ENCODE data around the gene ADTRP.

ADTRP gene

DNA sequence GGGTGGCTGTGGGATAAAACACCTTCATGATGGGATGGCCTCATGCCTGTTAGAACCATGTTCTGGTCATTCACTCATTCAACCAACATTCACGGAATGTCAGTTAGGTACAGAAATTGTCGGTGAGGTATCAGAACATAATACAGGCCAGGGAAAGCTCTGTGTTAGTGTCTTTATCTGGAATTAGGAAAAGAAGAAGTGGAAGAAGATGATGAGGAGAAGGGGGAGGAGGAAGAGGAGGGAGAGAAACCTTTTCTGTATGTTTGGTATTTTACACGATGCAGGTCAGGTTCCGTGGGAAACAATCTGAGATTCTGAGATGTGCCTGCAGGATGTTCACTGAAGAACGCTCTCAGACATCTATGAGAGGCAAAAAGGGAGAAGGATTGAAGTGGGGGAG is 5.6 kb downstream of the ADTRP start:
- no peaks in the 10 kb centered on the region for H3K27me3 ChIP-seq (ENCODE audit: low read length)
- no peaks in the 10 kb centered on the region for H3K79me2 ChIP-seq (ENCODE audit: insufficient read depth, low read length)
- H4K20me1 ChIP-seq (ENCODE audit: low read depth, low read length) = no peaks in the 10 kb centered on the region
- no peaks in the 10 kb centered on the region for H3K9me3 ChIP-seq (ENCODE audit: insufficient read depth, low read length)
- no peak for TF ChIP-seq EZH2phosphoT487 (conservative IDR thresholded peaks at IDR 0.05; ENCODE audit: low read length)
- TF ChIP-seq, protein P1, sequence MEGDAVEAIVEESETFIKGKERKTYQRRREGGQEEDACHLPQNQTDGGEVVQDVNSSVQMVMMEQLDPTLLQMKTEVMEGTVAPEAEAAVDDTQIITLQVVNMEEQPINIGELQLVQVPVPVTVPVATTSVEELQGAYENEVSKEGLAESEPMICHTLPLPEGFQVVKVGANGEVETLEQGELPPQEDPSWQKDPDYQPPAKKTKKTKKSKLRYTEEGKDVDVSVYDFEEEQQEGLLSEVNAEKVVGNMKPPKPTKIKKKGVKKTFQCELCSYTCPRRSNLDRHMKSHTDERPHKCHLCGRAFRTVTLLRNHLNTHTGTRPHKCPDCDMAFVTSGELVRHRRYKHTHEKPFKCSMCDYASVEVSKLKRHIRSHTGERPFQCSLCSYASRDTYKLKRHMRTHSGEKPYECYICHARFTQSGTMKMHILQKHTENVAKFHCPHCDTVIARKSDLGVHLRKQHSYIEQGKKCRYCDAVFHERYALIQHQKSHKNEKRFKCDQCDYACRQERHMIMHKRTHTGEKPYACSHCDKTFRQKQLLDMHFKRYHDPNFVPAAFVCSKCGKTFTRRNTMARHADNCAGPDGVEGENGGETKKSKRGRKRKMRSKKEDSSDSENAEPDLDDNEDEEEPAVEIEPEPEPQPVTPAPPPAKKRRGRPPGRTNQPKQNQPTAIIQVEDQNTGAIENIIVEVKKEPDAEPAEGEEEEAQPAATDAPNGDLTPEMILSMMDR (IDR thresholded peaks at IDR 0.05; ENCODE audit: insufficient read depth, low read length, poor library complexity, severe bottlenecking) = no peak
- no peaks in the 10 kb centered on the region for H3K9me2 ChIP-seq (replicated peaks; ENCODE audit: insufficient read depth, low read length)
- H3F3A ChIP-seq (ENCODE audit: insufficient read depth) = no peaks in the 10 kb centered on the region
- no peaks in the 10 kb centered on the region for H3K36me3 ChIP-seq (ENCODE audit: low read length)
- no peak overlapping the region for H3K27ac ChIP-seq (ENCODE audit: low read depth, low read length)
- no peak overlapping the region for H3K9ac ChIP-seq (ENCODE audit: low read length)
- H3K4me2 ChIP-seq (ENCODE audit: low read depth, low read length, poor library complexity, severe bottlenecking) = no peak overlapping the region
- no peak overlapping the region for H3K4me3 ChIP-seq (ENCODE audit: insufficient read depth, low read length, poor library complexity, severe bottlenecking)
- no peak overlapping the region for H2AFZ ChIP-seq (ENCODE audit: low read depth, low read length, severe bottlenecking)

DNA sequence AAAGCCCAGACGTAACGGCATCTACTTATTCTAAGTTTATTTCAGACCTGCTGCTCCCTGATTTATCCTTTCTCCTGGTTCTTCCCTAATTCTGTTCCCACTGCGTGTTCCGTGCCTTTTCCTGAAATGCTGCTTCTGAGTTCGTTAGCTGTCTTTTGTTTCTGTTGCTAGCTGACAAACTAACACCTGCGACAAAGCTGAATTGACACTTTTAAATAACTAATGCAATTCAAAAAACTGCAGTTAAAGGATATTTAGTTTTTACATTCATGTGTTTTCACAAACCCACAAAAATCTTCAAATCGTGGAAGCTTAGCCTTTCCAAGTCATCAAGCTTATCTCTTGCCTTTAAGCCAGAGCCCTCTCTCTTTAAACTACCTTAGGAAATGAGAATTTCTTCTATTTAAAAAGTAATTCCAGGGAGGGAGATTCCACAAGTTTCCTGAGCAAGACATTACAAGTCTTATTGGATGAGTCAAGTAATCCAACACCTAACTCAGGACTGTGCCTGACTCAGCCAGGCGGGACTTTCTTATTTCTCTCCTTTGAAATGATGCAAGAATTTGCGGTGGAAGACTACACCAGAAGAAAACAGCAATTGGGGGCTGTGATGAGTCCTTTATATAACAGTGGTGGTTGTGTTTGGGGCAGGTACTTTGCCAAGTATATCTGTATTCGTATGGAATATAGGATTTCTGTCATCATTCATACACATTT is 6.3 kb downstream of the ADTRP start:
- Histone ChIP-seq H2AFZ (ENCODE audit: low read depth, low read length, severe bottlenecking) (no peak overlapping the region), H3F3A (ENCODE audit: insufficient read depth) (no peaks in the 10 kb centered on the region), H3K9me3 (ENCODE audit: insufficient read depth, low read length) (no peaks in the 10 kb centered on the region), H3K27ac (ENCODE audit: low read depth, low read length) (no peak overlapping the region), H4K20me1 (ENCODE audit: low read depth, low read length) (no peaks in the 10 kb centered on the region), H3K9me2 (replicated peaks; ENCODE audit: insufficient read depth, low read length) (no peaks in the 10 kb centered on the region), H3K36me3 (ENCODE audit: low read length) (no peaks in the 10 kb centered on the region), H3K4me2 (ENCODE audit: low read depth, low read length, poor library complexity, severe bottlenecking) (no peak overlapping the region), H3K4me3 (ENCODE audit: insufficient read depth, low read length, poor library complexity, severe bottlenecking) (no peak overlapping the region), H3K79me2 (ENCODE audit: insufficient read depth, low read length) (no peaks in the 10 kb centered on the region), H3K9ac (ENCODE audit: low read length) (no peak overlapping the region), H3K27me3 (ENCODE audit: low read length) (no peaks in the 10 kb centered on the region)
- TF ChIP-seq EZH2phosphoT487 (conservative IDR thresholded peaks at IDR 0.05; ENCODE audit: low read length) = no peak
- TF ChIP-seq, protein P1 (IDR thresholded peaks at IDR 0.05; ENCODE audit: insufficient read depth, low read length, poor library complexity, severe bottlenecking) = no peak

DNA sequence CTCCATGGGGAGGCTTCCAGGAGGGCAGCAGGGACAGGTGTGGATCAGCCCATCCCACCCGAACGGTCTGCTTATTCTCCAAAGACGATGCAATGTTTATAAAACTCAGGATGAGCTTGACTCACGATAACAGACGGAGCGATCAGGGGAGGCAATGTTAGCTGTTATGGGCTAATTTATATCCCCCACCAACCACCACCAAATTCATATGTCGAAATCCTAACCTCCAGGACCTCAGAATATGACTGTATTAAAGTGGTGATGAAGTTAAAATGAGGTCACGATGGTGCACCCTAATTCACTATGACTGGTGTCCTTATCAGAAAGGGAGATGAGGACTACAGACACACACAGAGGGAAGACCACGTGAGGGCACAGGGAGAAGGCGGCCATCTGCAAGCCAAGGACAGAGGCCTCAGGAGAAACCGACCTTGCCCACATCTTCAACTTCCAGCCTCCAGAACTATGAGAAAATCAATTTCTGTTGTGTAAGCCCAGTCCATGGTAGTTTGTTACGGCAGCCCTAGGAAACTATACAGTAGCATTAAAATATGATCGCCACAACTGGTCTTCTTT is 7.0 kb downstream of the ADTRP start:
- H3K4me3 ChIP-seq (ENCODE audit: insufficient read depth, low read length, poor library complexity, severe bottlenecking) = no peak overlapping the region
- H3K9ac ChIP-seq (ENCODE audit: low read length) = no peak overlapping the region
- no peaks in the 10 kb centered on the region for H3K36me3 ChIP-seq (ENCODE audit: low read length)
- H3K27ac ChIP-seq (ENCODE audit: low read depth, low read length) = no peak overlapping the region
- H3F3A ChIP-seq (ENCODE audit: insufficient read depth) = no peaks in the 10 kb centered on the region
- no peaks in the 10 kb centered on the region for H4K20me1 ChIP-seq (ENCODE audit: low read depth, low read length)
- no peaks in the 10 kb centered on the region for H3K9me3 ChIP-seq (ENCODE audit: insufficient read depth, low read length)
- no peak overlapping the region for H3K4me2 ChIP-seq (ENCODE audit: low read depth, low read length, poor library complexity, severe bottlenecking)
- no peaks in the 10 kb centered on the region for H3K9me2 ChIP-seq (replicated peaks; ENCODE audit: insufficient read depth, low read length)
- H2AFZ ChIP-seq (ENCODE audit: low read depth, low read length, severe bottlenecking) = no peak overlapping the region
- no peaks in the 10 kb centered on the region for H3K79me2 ChIP-seq (ENCODE audit: insufficient read depth, low read length)
- no peaks in the 10 kb centered on the region for H3K27me3 ChIP-seq (ENCODE audit: low read length)
- TF ChIP-seq, protein P1 (IDR thresholded peaks at IDR 0.05; ENCODE audit: insufficient read depth, low read length, poor library complexity, severe bottlenecking) = no peak
- TF ChIP-seq EZH2phosphoT487 (conservative IDR thresholded peaks at IDR 0.05; ENCODE audit: low read length) = no peak
